ENCODE results near the gene LMBRD1.
"Not testable (repeated sequence)": the region's sequence is repeated elsewhere in the genome, so short reads cannot be mapped to it uniquely, and the experiment has no call there.

Gene LMBRD1

DNA sequence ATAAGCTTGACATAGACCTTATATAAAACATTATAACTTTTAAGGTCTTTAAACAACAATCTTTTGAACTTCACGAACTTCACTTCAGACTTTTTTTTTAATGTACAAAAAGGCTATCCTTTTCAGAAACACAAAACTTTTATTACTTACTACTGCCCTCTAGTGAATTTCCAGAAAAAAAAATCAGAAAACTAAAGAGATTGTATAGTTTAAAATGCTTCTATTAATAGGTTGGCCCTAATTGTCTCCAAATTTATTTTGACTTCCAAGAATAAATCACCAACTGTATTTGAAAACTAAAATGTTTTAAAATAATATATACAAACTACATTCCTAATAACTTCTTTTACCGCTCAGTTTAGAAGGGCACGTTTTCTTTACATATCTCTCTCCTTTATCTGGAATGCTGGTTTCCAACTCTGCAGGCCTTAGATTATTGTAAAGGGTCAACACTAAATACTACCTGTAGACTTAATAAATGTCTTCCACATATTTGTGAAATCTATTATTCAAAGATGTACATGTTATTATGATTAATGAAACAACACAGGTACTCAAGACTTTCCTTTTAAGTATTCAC is 66.8 kb downstream of the LMBRD1 start:
- DNase-seq = no peak

DNA sequence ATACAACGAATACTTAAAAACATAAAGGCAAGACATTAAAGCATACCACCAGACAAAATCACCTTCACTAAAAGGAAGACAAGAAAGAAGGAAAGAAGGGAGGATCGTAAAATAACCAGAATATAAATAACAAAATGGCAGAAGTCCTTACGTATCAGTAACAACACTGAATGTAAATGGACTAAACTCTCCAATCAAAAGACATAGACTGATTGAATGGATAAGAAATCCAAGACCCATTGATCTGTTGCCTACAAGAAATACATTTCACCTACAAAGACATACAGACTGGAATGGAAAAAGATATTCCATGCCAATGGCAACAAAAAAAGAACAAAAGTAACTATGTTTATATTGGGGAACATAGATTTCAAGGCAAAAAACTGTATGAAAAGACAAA is 74.1 kb downstream of the LMBRD1 start:
- DNase-seq = no peak

DNA sequence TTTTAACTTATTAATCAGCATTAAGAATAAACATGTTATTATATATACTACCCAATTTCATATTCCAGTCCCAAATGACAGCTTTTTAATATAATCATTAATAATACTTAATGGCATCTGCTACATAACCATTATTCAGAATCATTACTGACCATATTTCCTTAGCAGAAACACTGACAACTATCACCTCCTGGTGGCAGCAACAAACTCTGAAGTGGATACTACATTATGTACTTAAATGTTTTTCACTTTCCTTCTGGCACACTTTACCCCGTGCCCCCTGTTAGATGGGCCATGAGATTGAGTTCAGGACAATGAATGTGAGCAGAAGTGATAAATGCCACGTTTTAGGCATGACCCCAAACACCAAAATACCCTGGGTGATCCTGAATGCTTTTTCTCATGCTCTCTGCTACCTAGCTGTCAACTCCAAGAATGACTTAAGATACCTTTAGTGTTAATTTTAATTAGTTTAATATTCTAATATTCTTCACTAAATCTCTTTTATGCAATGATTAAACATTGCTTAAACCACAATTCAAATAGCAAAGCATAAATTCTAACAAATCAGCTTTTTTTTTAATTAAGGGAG is 77.1 kb downstream of the LMBRD1 start:
- DNase-seq = no peak

DNA sequence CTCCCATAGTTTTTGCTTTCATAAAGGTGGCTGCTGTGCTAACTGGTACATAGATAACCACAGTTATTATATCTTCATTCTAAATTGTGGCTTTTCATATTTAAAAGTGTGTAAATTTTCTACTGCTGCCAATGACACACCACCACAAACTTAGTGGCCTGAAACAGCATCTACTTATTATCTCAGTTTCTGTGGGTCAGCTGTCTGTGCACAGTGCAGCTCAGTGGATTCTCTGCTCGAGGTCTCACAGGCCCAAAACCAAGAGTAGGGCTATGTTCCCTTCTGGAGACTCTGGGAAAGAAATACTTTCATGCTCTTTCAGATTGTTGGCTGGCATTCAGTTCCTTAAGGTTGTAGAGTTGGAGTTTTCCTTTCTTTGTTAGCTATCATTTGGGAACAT is 90.1 kb downstream of the LMBRD1 start:
- DNase-seq = no peak

DNA sequence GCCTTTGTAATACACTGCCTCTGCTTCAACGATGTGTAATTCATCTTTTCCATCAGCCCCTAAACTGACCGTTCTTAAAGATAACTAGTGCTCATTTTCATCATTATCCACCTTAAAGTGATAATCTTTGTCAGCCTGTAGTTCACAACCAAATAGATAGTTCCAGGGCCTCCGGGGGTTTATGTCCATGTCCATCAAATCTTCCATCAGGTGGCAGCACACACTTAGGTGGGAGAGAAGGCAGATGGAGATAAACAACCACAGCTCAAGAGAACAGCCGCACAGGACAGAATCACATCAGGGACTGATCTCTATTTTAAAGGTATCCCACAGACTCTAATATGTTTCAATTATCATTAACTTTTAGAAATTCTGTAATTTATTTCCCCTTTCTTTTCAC is 90.9 kb downstream of the LMBRD1 start:
- no peak for DNase-seq

DNA sequence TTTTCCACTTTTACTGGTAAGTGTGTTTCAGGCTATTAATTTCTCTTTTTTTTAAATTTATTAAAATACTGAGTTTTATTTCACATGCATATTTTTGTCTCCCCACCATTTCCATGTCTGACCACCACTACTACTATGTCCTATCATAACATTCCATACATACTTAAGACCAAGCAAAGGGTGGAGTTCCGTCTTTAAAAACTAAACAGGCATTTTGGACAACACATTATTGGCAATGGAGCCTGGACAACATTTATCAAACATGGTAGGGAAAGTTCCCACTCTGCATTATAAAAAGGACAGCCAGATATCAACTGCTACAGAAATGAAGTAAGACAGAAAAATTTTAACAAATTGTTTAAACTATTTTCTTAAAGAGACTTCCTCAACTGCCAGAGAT is 91.9 kb downstream of the LMBRD1 start:
- DNase-seq = no peak

DNA sequence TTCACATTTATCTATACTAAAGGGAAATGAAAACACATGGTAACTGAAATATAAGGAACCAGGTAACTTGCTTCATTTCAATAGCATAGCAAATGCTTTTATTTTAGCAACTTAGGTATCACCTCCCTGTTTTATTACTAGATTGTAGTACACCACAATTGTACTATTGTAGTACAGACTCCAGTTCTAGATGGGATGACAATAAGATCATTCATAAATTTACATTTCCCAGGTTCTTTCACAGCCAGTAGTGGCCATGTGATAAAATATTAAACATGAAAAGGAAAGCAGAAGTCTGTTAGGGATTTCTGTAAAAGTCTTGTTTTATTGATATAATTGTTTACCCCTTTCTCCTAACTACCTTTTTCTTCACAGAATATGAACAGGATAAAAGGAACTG is 97.2 kb downstream of the LMBRD1 start:
- no peak for DNase-seq

DNA sequence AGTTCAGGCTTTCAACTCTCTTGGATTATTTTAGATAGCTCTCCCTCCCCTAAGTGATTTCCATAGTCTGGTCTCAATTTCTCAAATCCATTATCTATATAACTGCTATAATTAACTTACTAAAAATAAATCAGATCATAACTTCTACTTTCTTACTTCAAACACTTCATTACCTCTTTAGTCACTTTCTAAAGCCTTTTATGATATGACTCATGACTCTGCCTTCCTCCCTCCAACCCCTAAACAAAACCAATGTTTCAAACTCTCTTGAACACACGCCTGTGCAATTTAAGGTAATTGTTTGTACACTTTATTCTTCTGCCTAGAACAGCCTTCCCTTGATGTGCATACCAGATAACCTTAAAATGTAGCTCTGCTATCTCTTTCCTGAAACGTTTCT is 100.5 kb downstream of the LMBRD1 start:
- DNase-seq = no peak

DNA sequence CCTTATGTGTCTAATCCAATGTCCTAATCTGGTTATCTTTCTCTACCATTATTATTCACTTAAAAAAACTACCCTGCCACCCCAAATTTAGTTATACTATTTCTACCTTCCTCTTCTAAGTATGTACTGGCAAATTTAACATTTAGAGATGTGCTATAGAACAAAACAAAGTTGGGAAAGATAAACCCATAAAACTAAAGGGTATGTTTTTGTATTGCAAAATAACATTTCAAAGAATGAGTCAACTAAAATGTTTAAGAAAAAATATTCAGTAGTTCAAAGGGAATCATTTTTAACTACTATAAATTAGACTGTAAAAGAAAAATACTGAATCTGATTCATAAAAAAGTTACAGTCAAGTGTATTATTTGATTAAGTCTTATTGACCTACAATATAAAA is 103.0 kb downstream of the LMBRD1 start:
- no peak for DNase-seq

DNA sequence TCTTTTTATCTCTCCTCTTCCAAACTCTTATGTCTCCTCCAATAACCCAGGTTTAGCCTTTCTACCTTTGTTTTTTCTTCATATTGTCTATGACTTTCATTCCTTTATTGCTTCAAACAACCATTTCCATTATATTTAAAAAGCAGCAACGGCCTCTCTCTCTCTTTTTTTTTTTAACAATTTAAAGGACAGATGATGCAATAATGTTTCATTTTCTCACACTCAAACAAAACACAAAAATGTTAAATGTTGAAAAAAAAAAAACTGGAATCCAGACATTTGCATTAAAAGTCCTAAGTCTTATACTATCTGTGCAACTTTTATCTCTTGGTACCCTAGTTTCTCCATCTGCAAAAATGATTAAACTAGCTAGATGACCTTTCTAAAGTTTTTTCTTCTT is 105.8 kb downstream of the LMBRD1 start:
- no peak for DNase-seq

DNA sequence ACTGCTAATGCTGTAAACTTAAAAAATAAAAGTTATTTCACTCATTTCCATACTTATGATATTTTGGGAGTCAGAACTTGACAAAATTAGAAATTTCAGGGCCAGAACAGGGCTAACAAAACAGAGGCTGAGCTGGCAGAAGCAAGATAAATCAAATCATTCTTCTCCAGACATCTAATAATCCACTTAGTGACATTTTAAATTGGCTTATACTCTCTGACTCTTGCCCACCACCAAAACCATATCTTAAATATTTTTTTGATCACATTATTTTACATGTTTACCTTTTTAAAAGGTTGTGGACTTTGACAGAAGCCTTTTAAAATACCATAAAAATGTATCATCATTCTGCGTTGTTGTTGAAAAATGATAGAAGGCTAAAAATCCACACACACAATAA is 116.5 kb downstream of the LMBRD1 start:
- no peak for DNase-seq

DNA sequence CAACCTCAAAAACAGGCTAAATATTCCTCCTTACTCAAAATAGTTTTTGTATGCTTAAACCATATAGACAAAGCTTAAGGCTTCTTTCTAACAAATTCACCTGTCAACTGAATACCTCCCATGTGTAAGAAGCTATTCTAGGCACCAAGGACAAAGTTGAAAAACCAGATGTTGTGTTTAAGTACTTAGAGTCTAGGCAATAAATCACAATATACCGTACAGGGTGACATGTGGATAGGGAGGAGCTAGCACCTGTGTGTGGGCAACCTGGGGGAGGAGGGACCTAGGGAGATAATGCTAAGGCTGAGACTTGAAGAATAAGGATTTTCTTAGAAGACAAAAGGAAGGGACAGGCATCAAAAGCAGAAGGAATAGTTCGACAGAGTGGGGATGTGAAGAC is 123.5 kb downstream of the LMBRD1 start:
- no peak for DNase-seq

DNA sequence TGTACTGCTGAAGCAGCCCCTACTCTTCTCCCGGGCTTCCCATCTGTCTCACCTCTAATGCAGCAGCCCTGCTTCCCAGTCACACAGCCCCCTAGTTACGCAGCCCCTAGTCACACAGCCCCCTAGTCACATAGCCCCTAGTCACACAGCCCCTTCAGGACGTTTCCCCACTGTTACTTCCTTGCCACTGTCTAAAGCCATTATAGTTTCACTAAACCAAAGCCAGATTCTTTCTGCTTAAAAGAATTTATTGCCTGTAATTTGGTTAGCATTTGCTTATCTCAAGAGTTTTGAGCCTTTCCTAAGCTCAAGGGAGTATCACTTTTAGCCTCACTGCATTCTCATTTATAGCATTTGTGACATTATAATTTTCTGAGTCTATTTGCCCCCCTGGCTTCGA is 127.9 kb downstream of the LMBRD1 start:
- no peak for DNase-seq

DNA sequence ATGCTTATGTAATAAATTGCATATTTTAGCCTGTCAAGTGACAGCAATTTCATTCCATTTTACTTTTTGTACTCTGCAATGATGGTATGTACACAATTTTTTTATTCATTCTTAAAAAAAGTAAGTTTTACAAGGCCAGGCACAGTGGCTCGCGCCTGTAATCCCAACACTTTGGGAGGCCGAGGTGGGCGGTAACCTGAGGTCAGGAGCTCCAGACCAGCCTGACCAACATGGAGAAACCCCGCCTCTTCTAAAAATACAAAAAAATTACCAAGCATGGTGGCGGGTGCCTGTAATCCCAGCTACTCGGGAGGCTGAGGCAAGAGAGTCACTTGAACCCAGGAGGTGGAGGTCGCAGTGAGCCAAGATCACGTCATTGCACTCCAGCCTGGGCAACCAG is 130.0 kb downstream of the LMBRD1 start:
- not testable (repeated sequence) for DNase-seq

DNA sequence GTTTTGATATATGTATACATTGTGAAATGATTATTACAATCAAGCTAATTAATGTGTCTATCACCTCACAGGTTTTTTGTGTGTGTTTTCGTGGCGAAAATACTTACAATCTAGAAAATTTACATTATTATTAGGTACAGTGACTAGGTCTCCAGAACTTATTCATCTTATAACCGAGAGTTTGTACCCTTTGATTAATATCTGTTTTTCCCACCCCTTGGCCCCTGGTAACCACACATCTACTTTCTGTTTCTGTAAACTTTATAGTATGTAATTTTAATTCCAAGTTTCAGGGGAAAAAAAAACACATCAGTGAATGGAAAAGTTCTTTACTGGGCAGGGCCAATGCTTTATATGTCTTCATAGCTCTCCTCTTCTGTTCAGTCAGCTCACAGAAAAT is 131.4 kb downstream of the LMBRD1 start:
- DNase-seq = no peak

DNA sequence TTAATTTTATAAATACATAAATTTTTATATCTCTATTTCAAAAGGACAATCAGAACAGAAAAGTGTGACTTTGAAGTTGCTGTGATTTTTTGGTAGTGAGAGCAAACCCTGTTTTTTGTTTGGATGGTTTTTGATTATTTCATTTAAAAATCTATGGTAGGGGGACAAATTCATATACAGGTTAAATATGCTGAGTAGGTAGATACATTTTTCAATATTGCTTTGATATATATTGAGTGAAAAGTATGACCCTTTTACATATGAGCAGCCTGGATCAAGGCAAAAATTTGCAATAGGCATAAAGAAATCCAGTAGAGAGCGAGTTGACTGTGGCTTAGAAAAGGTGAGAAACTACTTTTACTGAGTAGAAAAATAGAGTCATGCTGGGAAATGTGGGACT is 132.3 kb downstream of the LMBRD1 start:
- DNase-seq = no peak

DNA sequence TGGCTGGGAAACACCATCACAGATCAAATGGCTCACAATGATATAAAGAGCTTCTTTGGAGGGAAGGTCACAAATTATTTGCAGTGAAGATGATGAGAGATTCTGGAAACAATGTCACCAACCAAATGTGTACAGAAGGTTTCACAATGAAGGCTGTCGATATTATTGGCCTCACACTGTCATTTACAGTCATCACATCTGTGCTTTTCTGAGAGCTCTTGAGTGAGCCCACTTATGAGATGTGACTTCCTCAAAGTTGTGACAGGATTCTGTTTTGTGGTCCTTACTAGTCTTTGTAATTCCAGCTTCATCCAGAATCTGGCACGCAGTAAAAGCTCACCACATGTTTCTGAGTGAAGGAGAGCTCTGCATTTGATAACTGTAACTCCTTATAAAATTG is 133.6 kb downstream of the LMBRD1 start:
- DNase-seq = no peak

DNA sequence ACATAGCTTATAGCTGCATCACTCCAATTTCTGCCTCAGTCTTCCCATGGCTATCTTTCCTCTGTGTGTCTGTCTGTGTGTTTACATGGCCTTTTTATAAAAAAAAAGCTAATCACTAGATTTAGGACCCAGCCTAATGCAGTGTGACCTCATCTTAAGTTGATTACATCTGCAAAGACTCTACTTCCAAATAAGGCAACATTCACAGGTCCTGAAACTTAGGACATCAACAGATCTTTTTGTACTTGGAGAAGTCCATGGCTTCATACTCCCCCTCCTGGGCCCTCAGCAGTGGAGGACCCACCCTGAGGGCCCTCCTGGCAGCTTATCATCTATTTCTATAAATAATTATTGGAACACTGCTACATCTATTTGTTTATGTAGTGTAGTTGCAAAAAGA is 146.1 kb downstream of the LMBRD1 start:
- DNase-seq = no peak

DNA sequence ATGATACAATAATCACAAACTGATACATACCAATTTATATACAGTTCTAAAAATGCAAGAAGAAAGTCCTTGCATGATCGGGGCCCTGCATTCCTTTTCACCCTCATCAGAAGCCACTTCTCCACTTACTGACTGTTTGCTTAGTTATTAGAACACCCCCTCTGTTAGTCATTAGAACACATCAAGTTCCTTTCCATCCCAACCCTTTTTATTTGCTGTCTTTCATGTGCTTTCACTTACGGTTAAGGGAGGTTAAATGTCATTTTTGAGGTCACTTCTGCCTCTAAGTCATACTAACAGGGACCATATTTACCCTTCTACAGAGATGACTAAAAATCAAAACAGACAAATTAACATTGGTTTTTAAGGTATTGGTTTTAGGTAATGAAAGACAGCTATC is 149.1 kb downstream of the LMBRD1 start:
- DNase-seq = no peak

DNA sequence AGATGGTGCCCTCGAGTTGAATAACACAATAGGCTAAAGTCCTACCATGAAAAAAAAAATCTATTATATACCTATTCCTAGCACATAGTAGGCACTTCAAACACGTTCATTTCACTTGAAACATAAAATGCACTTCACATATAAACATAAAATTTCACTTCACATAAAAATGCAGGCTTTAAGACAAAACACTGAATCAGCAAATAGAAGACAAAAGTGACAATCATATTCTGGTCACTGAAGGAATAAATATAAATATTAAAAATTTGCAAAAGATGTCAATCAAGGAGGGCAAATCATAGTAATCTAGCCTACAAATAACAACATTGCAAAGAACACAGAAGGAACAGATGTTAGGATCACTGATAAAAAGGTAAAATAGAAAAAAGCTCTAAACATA is 153.1 kb downstream of the LMBRD1 start:
- DNase-seq = no peak

DNA sequence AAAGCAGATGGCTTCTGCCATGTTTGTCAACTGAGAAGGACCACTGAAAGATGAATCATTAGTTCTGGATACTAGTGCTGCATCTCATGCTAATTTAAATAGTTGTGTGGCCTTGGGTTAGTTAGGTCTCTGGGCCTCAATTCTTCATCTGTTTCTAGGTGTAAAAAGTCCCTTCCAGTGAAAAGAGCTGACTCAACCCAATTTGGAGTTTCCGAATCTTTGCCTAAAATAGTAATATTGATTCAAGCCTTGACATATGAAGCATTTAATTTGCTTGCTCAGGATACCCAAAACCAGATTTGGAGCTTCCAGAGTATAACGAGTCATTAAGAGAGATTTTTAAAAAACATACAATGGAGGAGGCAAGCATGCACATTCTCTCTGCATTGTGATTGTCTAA is 163.9 kb downstream of the LMBRD1 start:
- no peak for DNase-seq

DNA sequence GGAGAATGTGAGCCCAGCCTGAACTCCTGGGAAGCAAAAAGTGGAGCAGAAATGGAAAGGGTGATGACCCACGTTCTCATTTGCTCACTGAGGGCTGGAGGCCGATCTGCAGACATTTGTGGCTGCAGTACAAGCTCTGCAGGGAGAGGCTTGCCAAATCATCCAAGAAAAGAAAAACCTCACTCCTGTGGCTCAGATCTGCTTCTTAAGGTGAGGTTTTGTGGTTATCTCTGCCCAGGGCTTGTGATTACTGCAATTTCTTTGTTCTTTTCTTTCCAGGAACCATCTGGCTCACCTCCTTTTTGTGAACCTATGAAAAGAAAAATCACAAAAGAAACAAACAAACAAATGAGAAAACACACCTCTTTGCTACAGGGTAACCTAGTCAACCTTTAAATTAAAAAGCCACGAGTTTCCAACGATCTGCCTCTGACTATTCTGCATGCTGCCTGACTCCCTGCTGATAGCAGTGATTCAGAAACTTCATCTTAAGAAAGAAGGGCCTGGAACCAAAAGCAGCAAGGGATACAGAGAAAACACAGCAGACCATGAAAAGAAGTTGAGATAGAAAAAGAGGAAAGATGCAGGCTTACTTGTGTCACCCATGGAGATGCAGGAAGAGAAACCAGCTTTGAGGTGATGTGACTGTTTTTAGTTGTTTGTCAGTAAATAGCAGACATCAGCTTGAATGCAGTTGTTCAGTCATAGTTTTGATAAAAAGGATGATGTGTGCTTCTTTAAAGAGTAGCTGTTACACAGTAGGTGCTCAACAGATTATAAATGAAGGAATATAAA is 165.1 kb downstream of the LMBRD1 start:
- DNase-seq = no peak

DNA sequence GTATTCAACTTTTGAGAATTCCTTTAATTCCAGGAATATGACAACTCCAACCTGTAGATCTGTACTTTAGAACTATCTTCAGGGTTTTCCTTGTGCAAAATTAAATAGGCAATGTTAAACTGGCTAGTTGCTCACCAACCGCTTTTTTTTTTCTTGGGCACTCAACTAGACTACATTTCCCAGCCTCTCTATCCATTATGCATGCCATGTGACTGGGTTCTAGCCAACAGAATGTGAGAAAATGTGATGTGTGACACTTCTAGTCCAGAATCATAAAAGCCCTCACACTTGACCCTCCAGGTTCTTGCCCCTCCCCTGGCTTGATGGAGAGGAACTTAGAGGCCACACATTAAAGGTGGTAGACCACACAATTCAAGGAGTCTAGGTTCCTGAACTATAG is 166.0 kb downstream of the LMBRD1 start:
- DNase-seq = no peak

DNA sequence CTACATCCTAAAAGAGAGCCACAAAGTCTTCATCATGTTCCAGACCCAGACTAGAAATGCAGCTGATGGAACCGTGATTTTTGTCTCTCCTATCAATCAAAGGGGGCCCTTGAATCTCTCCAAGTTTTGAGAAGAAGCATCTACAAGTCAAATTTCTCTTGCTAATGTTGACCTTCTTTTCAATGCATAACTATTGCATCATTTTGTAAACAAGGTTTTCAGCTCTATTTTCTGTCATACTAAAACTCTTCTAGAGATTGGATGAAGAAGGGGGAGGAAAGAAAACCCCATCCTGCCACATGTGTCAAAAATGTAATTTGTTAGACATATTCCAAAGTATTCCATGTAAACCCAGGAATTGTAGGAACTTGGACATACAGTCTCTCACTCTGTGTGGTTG is 169.2 kb downstream of the LMBRD1 start:
- DNase-seq = no peak

DNA sequence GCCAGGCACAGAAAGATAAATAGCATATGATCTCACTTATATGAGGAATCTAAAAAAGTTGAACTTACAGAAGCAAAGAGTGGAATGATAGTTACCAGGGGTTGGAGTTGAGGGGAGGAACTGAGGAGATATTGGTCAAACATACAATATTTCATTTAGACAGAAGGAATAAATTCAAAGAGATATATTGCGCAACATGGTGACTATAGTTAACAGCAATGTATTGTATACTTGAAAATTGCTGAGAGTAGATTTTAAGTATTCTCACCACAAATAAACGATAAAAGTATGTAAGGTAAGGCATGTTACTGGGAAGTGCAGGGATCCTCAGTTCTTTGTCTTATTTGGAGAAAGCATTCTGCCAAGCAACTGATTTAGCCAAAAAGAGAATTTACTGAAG is 171.9 kb downstream of the LMBRD1 start:
- DNase-seq = no peak
